AG10803 (cell line): ENCODE measurements around the gene FAM200C.

Experiments used
- DNase-seq: peaks from one replicate; pipeline ENCODE4 v3.0.0; 2010; ENCODE audit warnings: low read depth
- H3K4me3 ChIP-seq: 2 replicates; pipeline ENCODE4 v1.5.1; 2011; ENCODE audit warnings: mild to moderate bottlenecking, low read length, control low read depth
- TF ChIP-seq, protein P1 (sequence below): conservative IDR thresholded peaks from 2 replicates; pipeline ENCODE4 v1.5.1; 2011; ENCODE audit warnings: mild to moderate bottlenecking, low read length, control low read depth, inconsistent platforms

FAM200C gene

DNA sequence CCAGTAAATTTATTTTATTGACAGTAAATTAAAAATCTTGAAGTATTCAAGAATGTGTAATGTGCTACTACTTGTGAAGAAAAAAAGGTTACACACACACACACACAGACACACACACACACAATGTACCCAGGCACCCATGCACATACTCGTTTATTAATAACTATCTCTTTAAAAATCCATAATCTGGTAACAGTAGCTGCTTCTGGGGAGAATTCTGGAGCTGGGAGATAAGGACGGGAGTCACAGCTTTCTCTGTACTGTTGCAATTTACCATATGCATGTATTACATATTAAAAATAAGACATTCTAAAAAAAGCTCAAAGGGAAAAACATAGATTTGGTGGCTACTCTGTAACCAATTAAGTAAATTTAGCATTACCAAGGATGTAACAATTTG lies 21.5 kb downstream of the FAM200C start:
- no peak for DNase-seq
- TF ChIP-seq, protein P1, sequence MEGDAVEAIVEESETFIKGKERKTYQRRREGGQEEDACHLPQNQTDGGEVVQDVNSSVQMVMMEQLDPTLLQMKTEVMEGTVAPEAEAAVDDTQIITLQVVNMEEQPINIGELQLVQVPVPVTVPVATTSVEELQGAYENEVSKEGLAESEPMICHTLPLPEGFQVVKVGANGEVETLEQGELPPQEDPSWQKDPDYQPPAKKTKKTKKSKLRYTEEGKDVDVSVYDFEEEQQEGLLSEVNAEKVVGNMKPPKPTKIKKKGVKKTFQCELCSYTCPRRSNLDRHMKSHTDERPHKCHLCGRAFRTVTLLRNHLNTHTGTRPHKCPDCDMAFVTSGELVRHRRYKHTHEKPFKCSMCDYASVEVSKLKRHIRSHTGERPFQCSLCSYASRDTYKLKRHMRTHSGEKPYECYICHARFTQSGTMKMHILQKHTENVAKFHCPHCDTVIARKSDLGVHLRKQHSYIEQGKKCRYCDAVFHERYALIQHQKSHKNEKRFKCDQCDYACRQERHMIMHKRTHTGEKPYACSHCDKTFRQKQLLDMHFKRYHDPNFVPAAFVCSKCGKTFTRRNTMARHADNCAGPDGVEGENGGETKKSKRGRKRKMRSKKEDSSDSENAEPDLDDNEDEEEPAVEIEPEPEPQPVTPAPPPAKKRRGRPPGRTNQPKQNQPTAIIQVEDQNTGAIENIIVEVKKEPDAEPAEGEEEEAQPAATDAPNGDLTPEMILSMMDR = no peak
- no peak overlapping the region for H3K4me3 ChIP-seq

GRCh38 chr5:160377651-160378050 lies 22.2 kb downstream of the FAM200C start:
- no peak for DNase-seq
- H3K4me3 ChIP-seq = no peak overlapping the region
- TF ChIP-seq, protein P1 = no peak

- TF ChIP-seq, protein P1 = no peak
- no peak overlapping the region for H3K4me3 ChIP-seq
- DNase-seq = no peak
These were observed 23.4 kb downstream of the FAM200C start for GRCh38 chr5:160376416-160376815.

GRCh38 chr5:160375701-160376100 lies 24.2 kb downstream of the FAM200C start:
- no peak overlapping the region for H3K4me3 ChIP-seq
- TF ChIP-seq, protein P1 = no peak

DNA sequence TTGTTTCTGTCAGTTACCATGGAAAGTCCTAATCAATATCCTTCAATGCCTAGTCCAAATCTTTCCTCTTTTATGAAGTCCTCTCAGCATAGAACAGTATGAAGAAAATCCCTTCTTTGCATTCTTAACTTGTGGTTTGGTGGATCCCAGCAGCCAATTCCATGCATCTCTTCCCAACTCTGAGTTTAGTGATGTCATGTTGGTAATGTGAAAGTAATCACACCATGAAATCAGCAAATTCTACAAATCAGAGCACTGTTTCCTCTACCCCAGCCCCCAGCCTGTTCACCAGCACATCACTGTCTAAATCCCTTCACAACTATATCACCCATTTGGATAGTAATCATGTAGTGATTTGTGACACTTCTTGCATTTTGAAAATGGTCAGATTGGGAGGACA lies 24.7 kb downstream of the FAM200C start:
- TF ChIP-seq, protein P1 = no peak
- DNase-seq = peak; percentile 41
- no peak overlapping the region for H3K4me3 ChIP-seq

More at GRCh38 chr5:160375701-160376100, 24.2 kb downstream of the FAM200C start:
- no peak for DNase-seq

DNA sequence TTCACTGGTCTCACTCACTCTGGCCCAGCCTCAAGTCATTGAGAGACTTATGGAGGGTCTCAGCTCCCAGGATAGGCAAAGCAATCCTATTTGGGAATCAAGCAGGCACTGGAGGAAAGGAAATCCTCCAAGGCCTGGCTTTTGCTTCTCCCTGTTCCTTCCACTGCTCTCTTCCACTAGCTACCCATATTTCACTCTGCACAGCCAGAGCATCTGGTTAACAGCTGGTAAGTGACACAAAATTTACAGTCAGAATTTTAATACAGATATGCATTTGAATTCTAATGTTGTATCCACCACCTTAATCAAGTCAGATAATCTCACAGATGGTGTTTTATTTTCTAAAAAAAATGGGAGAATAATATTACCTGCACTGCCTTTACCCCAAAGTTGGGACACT lies 28.6 kb downstream of the FAM200C start:
- no peak overlapping the region for H3K4me3 ChIP-seq
- no peak for DNase-seq
- TF ChIP-seq, protein P1 = no peak

GRCh38 chr5:160370713-160371034 lies 29.2 kb downstream of the FAM200C start:
- TF ChIP-seq, protein P1 = no peak
- no peak for DNase-seq
- peak overlapping the region; percentile 63 for H3K4me3 ChIP-seq
